CD14-positive monocyte (primary cell): ENCODE results near the gene FOXP1. TPM values are rescaled to one million over a fixed set of nuclear protein-coding genes. Genes with fewer than 3 reads are reported as not detected.

Experiments used
- DNase-seq, 3 donors: peaks; one replicate each; pipeline ENCODE4 v3.0.0-alpha.2; 2011 to 2022
- H2AFZ ChIP-seq: 2 replicates; pipeline ENCODE4 v1.6.0; 2012; ENCODE audit warnings: mild to moderate bottlenecking, low read depth, low read length, inconsistent platforms; ENCODE audit not compliant: insufficient read depth, poor library complexity, severe bottlenecking
- H3K27ac ChIP-seq, 2 donors: 1 replicate in 1 of 2; 2 replicates in 1 of 2; pipeline ENCODE4 v1.5.1; 2012 to 2013; ENCODE audit warnings: low read length in 2 of 2, control low read depth in 1 of 2, inconsistent platforms in 1 of 2, low read depth in 1 of 2, mild to moderate bottlenecking in 1 of 2
- H3K27me3 ChIP-seq, 2 donors: one replicate each; pipeline versions ENCODE4 v1.6.0 to v1.6.1; 2011 to 2013; ENCODE audit warnings: low read length in 2 of 2; ENCODE audit not compliant: control insufficient read depth in 2 of 2, insufficient read depth in 2 of 2
- H3K36me3 ChIP-seq, 2 donors: replicated peaks in 1 of 2; 1 replicate in 1 of 2; 2 replicates in 1 of 2; pipeline versions ENCODE4 v1.5.1 to v1.6.1; 2012 to 2013; ENCODE audit warnings: low read length in 2 of 2, control low read depth in 1 of 2, inconsistent platforms in 1 of 2, mild to moderate bottlenecking in 1 of 2; ENCODE audit not compliant: insufficient read depth in 2 of 2, control insufficient read depth in 1 of 2
- H3K4me1 ChIP-seq, 2 donors: 1 replicate in 1 of 2; 2 replicates in 1 of 2; pipeline versions ENCODE4 v1.5.1 to v1.6.1; 2012 to 2013; ENCODE audit warnings: low read length in 2 of 2, control low read depth in 1 of 2, inconsistent platforms in 1 of 2, mild to moderate bottlenecking in 1 of 2, moderate library complexity in 1 of 2; ENCODE audit not compliant: insufficient read depth in 2 of 2, control insufficient read depth in 1 of 2
- H3K4me2 ChIP-seq: replicated peaks from 2 replicates; pipeline ENCODE3; 2012; ENCODE audit warnings: low read length, moderate library complexity, mild to moderate bottlenecking; ENCODE audit not compliant: poor library complexity, severe bottlenecking; ENCODE audit errors: extremely low read depth
- H3K4me3 ChIP-seq, 3 experiments: fragments of 200-600 bp in 1 of 3; sonication (generic) in 1 of 3; replicated peaks in 1 of 3; 1 replicate in 2 of 3; 2 replicates in 1 of 3; pipeline ENCODE4 v1.5.1; 2011 to 2013; ENCODE audit warnings: low read length in 3 of 3, mild to moderate bottlenecking in 3 of 3, control low read depth in 2 of 3, low read depth in 2 of 3, inconsistent platforms in 1 of 3, moderate library complexity in 1 of 3
- H3K79me2 ChIP-seq: 2 replicates; pipeline ENCODE4 v1.6.0; 2012; ENCODE audit warnings: mild to moderate bottlenecking, control low read depth, inconsistent platforms, low read length, moderate library complexity; ENCODE audit not compliant: insufficient read depth
- H3K9ac ChIP-seq: 2 replicates; pipeline ENCODE4 v1.6.0; 2017; ENCODE audit warnings: low read length, mild to moderate bottlenecking; ENCODE audit not compliant: insufficient read depth, poor library complexity, severe bottlenecking
- H3K9me3 ChIP-seq, 2 donors: replicated peaks in 1 of 2; 1 replicate in 1 of 2; 2 replicates in 1 of 2; pipeline versions ENCODE4 v1.5.1 to v1.6.1; 2012 to 2013; ENCODE audit warnings: low read length in 2 of 2, control low read depth in 1 of 2; ENCODE audit not compliant: control insufficient read depth in 1 of 2, insufficient read depth in 1 of 2
- H4K20me1 ChIP-seq: 2 replicates; pipeline ENCODE4 v1.6.0; 2012; ENCODE audit warnings: mild to moderate bottlenecking, low read length, control low read depth, moderate library complexity; ENCODE audit not compliant: insufficient read depth
- H3K27ac Mint-ChIP-seq, 7 donors: one replicate each; pipeline ENCODE4 v1.8.0; 2020; ENCODE audit warnings: mild to moderate bottlenecking in 7 of 7, mixed read lengths in 7 of 7, moderate library complexity in 6 of 7, inconsistent platforms in 2 of 7
- H3K27me3 Mint-ChIP-seq, 3 donors: one replicate each; pipeline ENCODE4 v1.8.0; 2021 to 2022; ENCODE audit warnings: low read depth in 3 of 3, mild to moderate bottlenecking in 3 of 3, mixed read lengths in 3 of 3, moderate library complexity in 3 of 3, inconsistent platforms in 1 of 3
- H3K36me3 Mint-ChIP-seq, 2 donors: one replicate each; pipeline ENCODE4 v1.8.0; 2020; ENCODE audit warnings: mixed read lengths in 2 of 2, inconsistent platforms in 1 of 2, mild to moderate bottlenecking in 1 of 2
- H3K4me1 Mint-ChIP-seq: one replicate; pipeline ENCODE4 v1.8.0; 2020; ENCODE audit warnings: mild to moderate bottlenecking, mixed read lengths
- H3K4me3 Mint-ChIP-seq, 2 donors: one replicate each; pipeline ENCODE4 v1.8.0; 2020; ENCODE audit warnings: mild to moderate bottlenecking in 2 of 2, mixed read lengths in 2 of 2, moderate library complexity in 1 of 2
- H3K9me3 Mint-ChIP-seq, 7 donors: one replicate each; pipeline ENCODE4 v1.8.0; 2020 to 2022; ENCODE audit warnings: mixed read lengths in 7 of 7, mild to moderate bottlenecking in 6 of 7, moderate library complexity in 6 of 7, inconsistent platforms in 2 of 7
- CTCF ChIP-seq: fragments of 200-600 bp; IDR thresholded peaks from one replicate; pipeline ENCODE4 v1.8.0; 2022; ENCODE audit warnings: antibody characterized with exemption, mild to moderate bottlenecking
- whole genome bisulfite sequencing: methylation state at CpG from one replicate; pipeline ENCODE4 v1.1.5; 2013; ENCODE audit warnings: missing lambda C conversion rate; ENCODE audit not compliant: insufficient coverage; 5-methylcytosine and 5-hydroxymethylcytosine counted together
- intact Hi-C, 2 donors: fragments of 100-400 bp; cut with micrococcal nuclease; formaldehyde crosslinking; loops; one replicate each; pipeline versions ENCODE4 v1.15.0 to v1.15.1; 2023
- polyA plus RNA-seq, 3 donors: library from polyadenylated mRNA; depleted of rRNA in 1 of 3; unstranded in 2 of 3; stranded (reverse) in 1 of 3; fragments of 300-500 nt in 2 of 3; fragments of >200 nt in 1 of 3; fragmentation: Illumina TruSeq in 2 of 3; gene quantifications; 1 replicate in 2 of 3; 2 replicates in 1 of 3; pipeline ENCODE4 v1.2.3, GENCODE V29; 2012 to 2021

FOXP1 gene
- polyA plus RNA-seq, 3 donors: 25.7 to 42.6 (median 27.8) TPM

GRCh38 chr3:71047616-71048531 lies 535.7 kb downstream of the FOXP1 start:
- DNase-seq: no peak
- Histone ChIP-seq H3K27ac (no peak overlapping the region), H3K9ac (no peak overlapping the region), H3K9me3 (no peaks in the 10 kb centered on the region), H3K4me1 (no peaks in the 10 kb centered on the region), H2AFZ (no peak overlapping the region), H3K79me2 (no peaks in the 10 kb centered on the region), H3K36me3 (peaks cover 37 to 92% of the 10 kb centered on the region in 2 donors), H3K4me3 (no peak overlapping the region), H3K27me3 (no peaks in the 10 kb centered on the region), H3K4me2 (no peak overlapping the region), H4K20me1 (peaks cover 61% of the 10 kb centered on the region)
- H3K36me3 Mint-ChIP-seq: peaks cover 70 to 85% of the 10 kb centered on the region in 2 donors
- no peak overlapping the region for H3K4me3 Mint-ChIP-seq
- intact Hi-C loops: no loop called here
- peaks cover 0 to 2% (median 0%) of the 10 kb centered on the region in 3 donors for H3K27me3 Mint-ChIP-seq
- peak overlapping the region in 1 of 7 donors; percentile 18 for H3K27ac Mint-ChIP-seq
- H3K9me3 Mint-ChIP-seq: no peaks in the 10 kb centered on the region
- no peak for TF ChIP-seq CTCF
- H3K4me1 Mint-ChIP-seq: peaks cover 23% of the 10 kb centered on the region
- WGBS: 100% methylated on average over 3 of the region's 8 CpGs

GRCh38 chr3:71046791-71047190 lies 536.7 kb downstream of the FOXP1 start:
- H3K27me3 ChIP-seq: no peaks in the 10 kb centered on the region
- no peak for TF ChIP-seq CTCF
- peaks cover 52% of the 10 kb centered on the region for H4K20me1 ChIP-seq
- no peak overlapping the region for H3K4me2 ChIP-seq
- Mint-ChIP-seq H3K9me3 (no peaks in the 10 kb centered on the region), H3K36me3 (peaks cover 66 to 80% of the 10 kb centered on the region in 2 donors), H3K27ac (peak overlapping the region in 2 of 7 donors; percentile 18 to 19), H3K27me3 (peaks cover 0 to 2% (median 0%) of the 10 kb centered on the region in 3 donors), H3K4me3 (no peak overlapping the region), H3K4me1 (peaks cover 23% of the 10 kb centered on the region)
- H3K36me3 ChIP-seq: peaks cover 30 to 92% of the 10 kb centered on the region in 2 donors
- H3K9ac ChIP-seq: no peak overlapping the region
- DNase-seq: no peak
- no peaks in the 10 kb centered on the region for H3K79me2 ChIP-seq
- no peak overlapping the region for H2AFZ ChIP-seq
- H3K9me3 ChIP-seq: no peaks in the 10 kb centered on the region
- H3K4me1 ChIP-seq: no peaks in the 10 kb centered on the region
- intact Hi-C loops: no loop called here
- 100% methylated on average over 2 of the region's 3 CpGs for WGBS
- no peak overlapping the region for H3K27ac ChIP-seq
- H3K4me3 ChIP-seq: no peak overlapping the region
